Measurements from ENCODE around the gene SRRM4. TPM values are rescaled to one million over a fixed set of nuclear protein-coding genes. Genes with fewer than 3 reads are reported as not detected.
A peak's percentile ranks its signal among the peaks of the same experiment; 100 is the strongest.

The SRRM4 gene
- total and polyA plus RNA-seq, 2 donors (not counting 1 experiment from before 2014, with no cell fraction given): not detected

DNA sequence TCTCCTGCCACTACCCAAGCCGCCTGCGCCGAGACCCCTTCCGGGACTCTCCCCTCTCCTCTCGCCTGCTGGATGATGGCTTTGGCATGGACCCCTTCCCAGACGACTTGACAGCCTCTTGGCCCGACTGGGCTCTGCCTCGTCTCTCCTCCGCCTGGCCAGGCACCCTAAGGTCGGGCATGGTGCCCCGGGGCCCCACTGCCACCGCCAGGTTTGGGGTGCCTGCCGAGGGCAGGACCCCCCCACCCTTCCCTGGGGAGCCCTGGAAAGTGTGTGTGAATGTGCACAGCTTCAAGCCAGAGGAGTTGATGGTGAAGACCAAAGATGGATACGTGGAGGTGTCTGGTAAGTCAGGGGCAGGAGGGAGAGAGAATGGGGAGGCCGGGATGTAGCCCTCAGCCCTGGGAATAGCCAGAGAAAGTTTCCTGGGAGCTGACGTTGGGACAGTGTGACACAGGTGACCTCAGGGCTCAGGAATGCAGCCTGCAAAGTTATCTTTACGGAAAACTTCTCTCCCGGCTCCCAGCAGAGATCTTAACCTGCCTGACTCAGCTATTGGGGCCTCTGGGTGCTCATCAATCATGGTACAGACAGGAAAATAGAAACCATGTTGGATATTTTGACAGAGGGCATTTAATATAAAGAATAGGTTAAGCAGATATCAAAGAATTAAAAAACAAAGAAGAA, 198.1 kb downstream of the SRRM4 start:
- H3K27ac ChIP-seq (ENCODE audit: insufficient read depth, low read length): peak overlapping the region; percentile 84
- no peaks in the 10 kb centered on the region for H4K20me1 ChIP-seq (ENCODE audit: control insufficient read depth, extremely low read depth, insufficient read depth, low read length)
- H3K4me3 ChIP-seq (replicated peaks in 1 of 4; ENCODE audit: control extremely low read depth in 1 of 4, insufficient read depth in 1 of 4, low read depth in 3 of 4, low read length in 4 of 4): peak overlapping the region; percentile 28 to 82 (median 56)
- H3K79me2 ChIP-seq (ENCODE audit: control insufficient read depth, insufficient read depth, low read length): peaks cover 9% of the 10 kb centered on the region
- TF ChIP-seq EZH2 (IDR thresholded peaks at IDR 0.05; ENCODE audit: low read length, missing control alignments): no peak
- DNase-seq (ENCODE audit: low read depth in 2 of 2): peak; percentile 49 to 79
- no peaks in the 10 kb centered on the region for H3K9me3 ChIP-seq (ENCODE audit: control insufficient read depth, insufficient read depth, low read depth, low read length)
- peak overlapping the region; percentile 50 for H3K9ac ChIP-seq (ENCODE audit: insufficient read depth, low read length)
- H2AFZ ChIP-seq (ENCODE audit: low read length): no peak overlapping the region
- H3K4me1 ChIP-seq (ENCODE audit: control insufficient read depth, extremely low read depth, insufficient read depth, low read length): peaks cover 17% of the 10 kb centered on the region
- H3K27me3 ChIP-seq (ENCODE audit: control insufficient read depth, insufficient read depth, low read length): no peaks in the 10 kb centered on the region
- H3K4me2 ChIP-seq (ENCODE audit: extremely low read depth, insufficient read depth, low read length): peak overlapping the region; percentile 84
- H3K36me3 ChIP-seq (ENCODE audit: control insufficient read depth, insufficient read depth, low read length): no peaks in the 10 kb centered on the region

- peak overlapping the region; percentile 39 for H3K9ac ChIP-seq (ENCODE audit: insufficient read depth, low read length)
- peaks cover 9% of the 10 kb centered on the region for H3K79me2 ChIP-seq (ENCODE audit: control insufficient read depth, insufficient read depth, low read length)
- no peaks in the 10 kb centered on the region for H3K9me3 ChIP-seq (ENCODE audit: control insufficient read depth, insufficient read depth, low read depth, low read length)
- no peaks in the 10 kb centered on the region for H4K20me1 ChIP-seq (ENCODE audit: control insufficient read depth, extremely low read depth, insufficient read depth, low read length)
- H3K4me3 ChIP-seq (replicated peaks in 1 of 4; ENCODE audit: control extremely low read depth in 1 of 4, insufficient read depth in 1 of 4, low read depth in 3 of 4, low read length in 4 of 4): peak overlapping the region; percentile 28 to 82 (median 56)
- H3K4me1 ChIP-seq (ENCODE audit: control insufficient read depth, extremely low read depth, insufficient read depth, low read length): peaks cover 17% of the 10 kb centered on the region
- H3K4me2 ChIP-seq (ENCODE audit: extremely low read depth, insufficient read depth, low read length): peak overlapping the region; percentile 84
- H3K36me3 ChIP-seq (ENCODE audit: control insufficient read depth, insufficient read depth, low read length): no peaks in the 10 kb centered on the region
- TF ChIP-seq, protein P1, sequence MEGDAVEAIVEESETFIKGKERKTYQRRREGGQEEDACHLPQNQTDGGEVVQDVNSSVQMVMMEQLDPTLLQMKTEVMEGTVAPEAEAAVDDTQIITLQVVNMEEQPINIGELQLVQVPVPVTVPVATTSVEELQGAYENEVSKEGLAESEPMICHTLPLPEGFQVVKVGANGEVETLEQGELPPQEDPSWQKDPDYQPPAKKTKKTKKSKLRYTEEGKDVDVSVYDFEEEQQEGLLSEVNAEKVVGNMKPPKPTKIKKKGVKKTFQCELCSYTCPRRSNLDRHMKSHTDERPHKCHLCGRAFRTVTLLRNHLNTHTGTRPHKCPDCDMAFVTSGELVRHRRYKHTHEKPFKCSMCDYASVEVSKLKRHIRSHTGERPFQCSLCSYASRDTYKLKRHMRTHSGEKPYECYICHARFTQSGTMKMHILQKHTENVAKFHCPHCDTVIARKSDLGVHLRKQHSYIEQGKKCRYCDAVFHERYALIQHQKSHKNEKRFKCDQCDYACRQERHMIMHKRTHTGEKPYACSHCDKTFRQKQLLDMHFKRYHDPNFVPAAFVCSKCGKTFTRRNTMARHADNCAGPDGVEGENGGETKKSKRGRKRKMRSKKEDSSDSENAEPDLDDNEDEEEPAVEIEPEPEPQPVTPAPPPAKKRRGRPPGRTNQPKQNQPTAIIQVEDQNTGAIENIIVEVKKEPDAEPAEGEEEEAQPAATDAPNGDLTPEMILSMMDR (conservative IDR thresholded peaks at IDR 0.05 in 1 of 2, IDR thresholded peaks at IDR 0.05 in 1 of 2; ENCODE audit: low read depth in 1 of 2, low read length in 2 of 2): no peak
- TF ChIP-seq EZH2 (IDR thresholded peaks at IDR 0.05; ENCODE audit: low read length, missing control alignments): no peak
- H3K27me3 ChIP-seq (ENCODE audit: control insufficient read depth, insufficient read depth, low read length): no peaks in the 10 kb centered on the region
- no peak overlapping the region for H2AFZ ChIP-seq (ENCODE audit: low read length)
- peak overlapping the region; percentile 84 for H3K27ac ChIP-seq (ENCODE audit: insufficient read depth, low read length)
- DNase-seq (ENCODE audit: low read depth in 2 of 2): peak; percentile 74 to 85
Observed at GRCh38 chr12:119180380-119181040, 199.2 kb downstream of the SRRM4 start.

DNA sequence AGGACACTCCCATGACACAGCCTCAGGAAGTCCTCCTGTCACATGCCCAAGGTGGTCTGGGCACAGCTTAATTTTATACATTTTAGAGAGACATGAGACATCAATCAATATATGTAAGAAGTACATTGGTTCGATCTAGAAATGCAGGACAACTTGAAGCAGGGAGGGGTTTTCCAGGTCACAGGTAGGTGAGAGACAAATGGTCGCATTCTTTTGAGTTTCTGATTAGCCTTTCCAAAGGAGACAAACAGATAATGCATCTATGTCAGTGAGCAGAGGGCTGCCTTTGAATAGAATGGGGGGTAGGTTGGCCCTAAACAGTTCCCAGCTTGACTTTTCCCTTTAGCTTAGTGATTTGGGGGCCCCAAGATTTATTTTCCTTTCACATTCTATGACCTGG, 199.9 kb downstream of the SRRM4 start:
- no peak for TF ChIP-seq EZH2 (IDR thresholded peaks at IDR 0.05; ENCODE audit: low read length, missing control alignments)
- TF ChIP-seq, protein P1 (conservative IDR thresholded peaks at IDR 0.05 in 1 of 2, IDR thresholded peaks at IDR 0.05 in 1 of 2; ENCODE audit: low read depth in 1 of 2, low read length in 2 of 2): no peak
- Histone ChIP-seq H3K9me3 (ENCODE audit: control insufficient read depth, insufficient read depth, low read depth, low read length) (no peaks in the 10 kb centered on the region), H3K79me2 (ENCODE audit: control insufficient read depth, insufficient read depth, low read length) (peaks cover 9% of the 10 kb centered on the region), H4K20me1 (ENCODE audit: control insufficient read depth, extremely low read depth, insufficient read depth, low read length) (no peaks in the 10 kb centered on the region), H3K27ac (ENCODE audit: insufficient read depth, low read length) (peak overlapping the region; percentile 84), H3K9ac (ENCODE audit: insufficient read depth, low read length) (no peak overlapping the region), H3K4me3 (replicated peaks in 1 of 4; ENCODE audit: control extremely low read depth in 1 of 4, insufficient read depth in 1 of 4, low read depth in 3 of 4, low read length in 4 of 4) (peak overlapping the region in 3 of 4 experiments; percentile 44 to 82 (median 67)), H3K27me3 (ENCODE audit: control insufficient read depth, insufficient read depth, low read length) (no peaks in the 10 kb centered on the region), H3K4me2 (ENCODE audit: extremely low read depth, insufficient read depth, low read length) (peak overlapping the region; percentile 84), H3K36me3 (ENCODE audit: control insufficient read depth, insufficient read depth, low read length) (no peaks in the 10 kb centered on the region), H3K4me1 (ENCODE audit: control insufficient read depth, extremely low read depth, insufficient read depth, low read length) (peaks cover 14% of the 10 kb centered on the region), H2AFZ (ENCODE audit: low read length) (no peak overlapping the region)
- no peak for DNase-seq (ENCODE audit: low read depth in 2 of 2)
